ENCODE data around the gene SMIM20. TPM values are rescaled to one million over a fixed set of nuclear protein-coding genes. Genes with fewer than 3 reads are reported as not detected.

The SMIM20 gene
- total and polyA plus RNA-seq, 2 experiments from 2014 or later, result 56.6 to 82.9 TPM

DNA sequence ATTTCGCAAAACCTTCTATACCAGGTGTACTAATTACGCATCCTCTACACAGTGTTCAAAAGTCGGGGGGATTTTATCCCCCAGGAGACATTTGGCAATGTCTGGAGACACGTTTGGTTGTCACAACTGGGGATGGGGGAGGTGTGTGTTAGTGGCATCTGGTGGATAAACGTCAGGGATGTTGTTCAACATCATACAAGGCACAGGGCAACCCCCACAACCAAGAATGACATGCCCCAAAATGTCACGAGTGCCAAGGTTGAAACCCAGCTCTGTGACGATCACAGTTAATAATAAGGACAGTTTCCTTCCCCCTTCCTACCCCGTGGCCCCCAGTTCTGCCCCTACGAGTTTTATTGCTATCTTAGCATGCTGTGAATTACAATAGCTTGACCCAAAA lies 35.3 kb upstream of the SMIM20 start (continued):
- no peak for TF ChIP-seq ZNF462 (CRISPR knock-in tag; IDR thresholded peaks at IDR 0.05)
- TF ChIP-seq, protein P1, sequence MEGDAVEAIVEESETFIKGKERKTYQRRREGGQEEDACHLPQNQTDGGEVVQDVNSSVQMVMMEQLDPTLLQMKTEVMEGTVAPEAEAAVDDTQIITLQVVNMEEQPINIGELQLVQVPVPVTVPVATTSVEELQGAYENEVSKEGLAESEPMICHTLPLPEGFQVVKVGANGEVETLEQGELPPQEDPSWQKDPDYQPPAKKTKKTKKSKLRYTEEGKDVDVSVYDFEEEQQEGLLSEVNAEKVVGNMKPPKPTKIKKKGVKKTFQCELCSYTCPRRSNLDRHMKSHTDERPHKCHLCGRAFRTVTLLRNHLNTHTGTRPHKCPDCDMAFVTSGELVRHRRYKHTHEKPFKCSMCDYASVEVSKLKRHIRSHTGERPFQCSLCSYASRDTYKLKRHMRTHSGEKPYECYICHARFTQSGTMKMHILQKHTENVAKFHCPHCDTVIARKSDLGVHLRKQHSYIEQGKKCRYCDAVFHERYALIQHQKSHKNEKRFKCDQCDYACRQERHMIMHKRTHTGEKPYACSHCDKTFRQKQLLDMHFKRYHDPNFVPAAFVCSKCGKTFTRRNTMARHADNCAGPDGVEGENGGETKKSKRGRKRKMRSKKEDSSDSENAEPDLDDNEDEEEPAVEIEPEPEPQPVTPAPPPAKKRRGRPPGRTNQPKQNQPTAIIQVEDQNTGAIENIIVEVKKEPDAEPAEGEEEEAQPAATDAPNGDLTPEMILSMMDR (conservative IDR thresholded peaks at IDR 0.05; ENCODE audit: low read depth in 2 of 2), result no peak
- no peak for TF ChIP-seq CREB1 (CRISPR knock-in tag; IDR thresholded peaks at IDR 0.05; ENCODE audit: low read depth)
- TF ChIP-seq EZH2phosphoT487 (IDR thresholded peaks at IDR 0.05; ENCODE audit: unreplicated experiment), result no peak
- TF ChIP-seq NANOG (IDR thresholded peaks at IDR 0.05; ENCODE audit: borderline replicate concordance), result no peak

DNA sequence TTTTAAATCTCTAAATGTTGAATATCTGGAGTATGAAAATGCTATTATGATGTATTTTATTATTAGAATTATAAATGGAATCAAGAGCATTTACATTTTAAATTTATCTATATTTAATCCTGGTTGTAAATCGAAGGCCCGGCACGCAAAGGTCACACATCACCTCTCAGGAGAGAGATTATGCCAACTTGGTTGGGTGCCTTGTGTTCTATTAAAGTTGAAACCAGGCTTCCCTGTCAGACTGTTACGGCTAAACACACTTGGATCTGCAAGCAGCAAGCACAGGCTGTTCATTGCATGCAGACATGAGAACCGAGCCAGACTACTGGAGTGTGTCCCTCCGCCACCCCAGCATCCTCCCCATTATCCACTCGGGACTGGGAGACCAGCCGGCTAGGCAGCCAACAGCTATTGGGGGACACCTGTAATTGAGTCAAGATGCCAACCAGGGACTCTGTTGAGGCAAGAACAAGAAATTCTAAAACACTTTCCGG lies 34.9 kb upstream of the SMIM20 start:
- Histone ChIP-seq H3K9me2 (ENCODE audit: insufficient read depth) (no peaks in the 10 kb centered on the region), H2AFZ (no peak overlapping the region), H3K36me3 (ENCODE audit: insufficient read depth) (no peaks in the 10 kb centered on the region), H4K20me1 (replicated peaks; ENCODE audit: insufficient read depth) (no peaks in the 10 kb centered on the region; the same call in 1 of the 2 replicates), H3K27ac (ENCODE audit: low read depth) (no peak overlapping the region), H3F3A (replicated peaks; ENCODE audit: low read depth) (no peaks in the 10 kb centered on the region), H3K4me2 (no peak overlapping the region), H3K27me3 (ENCODE audit: insufficient read depth) (no peaks in the 10 kb centered on the region), H3K79me2 (replicated peaks; ENCODE audit: insufficient read depth) (no peaks in the 10 kb centered on the region), H3K4me3 (no peak overlapping the region), H3K4me1 (ENCODE audit: insufficient read depth) (peaks cover 10% of the 10 kb centered on the region; the same call in 1 of the 2 replicates)
- Mint-ChIP-seq H3K4me1 (peaks cover 5% of the 10 kb centered on the region; the same call in 2 of the 3 replicates), H3K4me3 (no peak overlapping the region), H3K27ac (no peak overlapping the region), H3K27me3 (ENCODE audit: insufficient read depth, low read depth, poor library complexity) (peaks cover 4% of the 10 kb centered on the region), H3K9me3 (no peaks in the 10 kb centered on the region), H3K36me3 (ENCODE audit: low read depth) (no peaks in the 10 kb centered on the region)
- TF ChIP-seq POLR2AphosphoS5 (IDR thresholded peaks at IDR 0.05; ENCODE audit: low read depth) (no peak), STAT1 (IDR thresholded peaks at IDR 0.05; ENCODE audit: unreplicated experiment) (no peak), CREB1 (CRISPR knock-in tag; IDR thresholded peaks at IDR 0.05; ENCODE audit: low read depth) (no peak)
- no peak for DNase-seq (ENCODE audit: low spot score)
- no peak for ATAC-seq

All from GM23338 (cell line).